Large intestine (tissue), 3 donors: Measurements from ENCODE around the gene CHST3. TPM values are rescaled to one million over a fixed set of nuclear protein-coding genes. Genes with fewer than 3 reads are reported as not detected.
A peak's percentile ranks its signal among the peaks of the same experiment; 100 is the strongest.
"Not testable (repeated sequence)": the region's sequence is repeated elsewhere in the genome, so short reads cannot be mapped to it uniquely, and the experiment has no call there.

Experiments
- DNase-seq, 2 donors: peaks; one replicate each; pipeline versions ENCODE4 v3.0.0 to v3.0.0-alpha.2; 2013
- H3K27ac ChIP-seq: one replicate; pipeline ENCODE4 v1.5.1; 2013; ENCODE audit warnings: low read length
- H3K27me3 ChIP-seq: 2 replicates; pipeline ENCODE4 v1.6.1; 2013; ENCODE audit warnings: low read length; ENCODE audit not compliant: control insufficient read depth, insufficient read depth
- H3K36me3 ChIP-seq: 2 replicates; pipeline ENCODE4 v1.6.1; 2013; ENCODE audit warnings: low read length; ENCODE audit not compliant: control insufficient read depth, insufficient read depth
- H3K4me1 ChIP-seq: one replicate; pipeline ENCODE4 v1.6.1; 2013; ENCODE audit warnings: low read length; ENCODE audit not compliant: control insufficient read depth, insufficient read depth
- H3K4me3 ChIP-seq: one replicate; pipeline ENCODE4 v1.5.1; 2013; ENCODE audit warnings: low read length
- H3K9me3 ChIP-seq: one replicate; pipeline ENCODE4 v1.6.1; 2013; ENCODE audit warnings: mild to moderate bottlenecking, low read depth, low read length, moderate library complexity; ENCODE audit not compliant: control insufficient read depth
- WGBS: methylation state at CpG from one replicate; pipeline ENCODE4 v1.1.5; 2013; ENCODE audit warnings: low lambda C conversion rate; ENCODE audit not compliant: insufficient coverage; 5-methylcytosine and 5-hydroxymethylcytosine counted together
- polyA plus RNA-seq: library from polyadenylated mRNA; unstranded; fragments of 120-200 nt; gene quantifications from one replicate; pipeline ENCODE4 v1.2.1, GENCODE V29; 2013

Gene CHST3
- polyA plus RNA-seq, 1 donor, result 4.7 TPM

GRCh38 chr10:72032409-72033162, 68.4 kb downstream of the CHST3 start:
- H3K27ac ChIP-seq, DNase-seq, H3K27me3 ChIP-seq, H3K9me3 ChIP-seq, H3K4me3 ChIP-seq, H3K36me3 ChIP-seq: not testable (repeated sequence)
- H3K4me1 ChIP-seq, result peaks cover 23% of the 10 kb centered on the region
- no CpG with 5 or more reads among the region's 11 CpGs for WGBS

- peaks cover 22% of the 10 kb centered on the region for H3K4me1 ChIP-seq
- no peak overlapping the region for H3K27ac ChIP-seq
- WGBS, result no CpG with 5 or more reads among the region's 12 CpGs
- H3K36me3 ChIP-seq, result no peaks in the 10 kb centered on the region
- no peaks in the 10 kb centered on the region for H3K9me3 ChIP-seq
- DNase-seq, result no peak
- H3K4me3 ChIP-seq, result no peak overlapping the region
- no peaks in the 10 kb centered on the region for H3K27me3 ChIP-seq
Measured at GRCh38 chr10:72034040-72034499, 69.9 kb downstream of the CHST3 start.

- no peak for DNase-seq
- Histone ChIP-seq H3K27me3 (no peaks in the 10 kb centered on the region), H3K4me1 (peaks cover 18% of the 10 kb centered on the region), H3K9me3 (no peaks in the 10 kb centered on the region), H3K36me3 (no peaks in the 10 kb centered on the region), H3K27ac (no peak overlapping the region), H3K4me3 (no peak overlapping the region)
- WGBS, result 100% methylated on average over 2 of the region's 4 CpGs
Measured at GRCh38 chr10:72034761-72035160, 70.6 kb downstream of the CHST3 start.

GRCh38 chr10:72035252-72035887, 71.2 kb downstream of the CHST3 start:
- Histone ChIP-seq H3K9me3 (no peaks in the 10 kb centered on the region), H3K4me1 (peaks cover 17% of the 10 kb centered on the region), H3K36me3 (no peaks in the 10 kb centered on the region), H3K4me3 (no peak overlapping the region), H3K27me3 (no peaks in the 10 kb centered on the region), H3K27ac (no peak overlapping the region)
- DNase-seq, result no peak
- WGBS, result no CpG with 5 or more reads among the region's 13 CpGs

DNA sequence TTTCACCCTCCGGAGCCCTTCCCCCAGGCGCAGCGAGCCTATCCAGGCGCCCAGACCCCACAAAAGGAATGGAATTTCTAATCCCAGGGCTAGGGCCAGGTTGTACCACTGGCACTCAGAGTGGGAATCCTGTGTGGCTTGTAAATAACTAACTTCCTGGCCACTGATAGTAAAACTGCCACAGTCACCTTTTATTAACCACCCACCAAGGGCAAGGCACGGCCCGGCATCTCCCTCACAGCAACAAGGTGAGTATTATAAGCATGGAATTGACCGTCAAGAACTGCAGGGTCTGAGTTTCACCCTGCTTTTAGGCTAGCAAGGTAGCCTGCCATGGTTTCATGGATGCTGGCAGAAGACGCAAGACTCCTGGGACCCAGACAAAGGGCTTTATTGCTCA, 73.1 kb downstream of the CHST3 start:
- Histone ChIP-seq H3K27ac (no peak overlapping the region), H3K9me3 (no peaks in the 10 kb centered on the region), H3K4me3 (no peak overlapping the region), H3K27me3 (no peaks in the 10 kb centered on the region), H3K36me3 (no peaks in the 10 kb centered on the region), H3K4me1 (peaks cover 10% of the 10 kb centered on the region)
- WGBS, result no CpG with 5 or more reads among the region's 8 CpGs
- no peak for DNase-seq

GRCh38 chr10:72037811-72038210, 73.6 kb downstream of the CHST3 start:
- no peak overlapping the region for H3K4me3 ChIP-seq
- peaks cover 10% of the 10 kb centered on the region for H3K4me1 ChIP-seq
- WGBS, result no CpG with 5 or more reads among the region's 3 CpGs
- H3K36me3 ChIP-seq, result no peaks in the 10 kb centered on the region
- H3K9me3 ChIP-seq, result no peaks in the 10 kb centered on the region
- DNase-seq, result no peak
- H3K27me3 ChIP-seq, result no peaks in the 10 kb centered on the region
- H3K27ac ChIP-seq, result no peak overlapping the region

DNA sequence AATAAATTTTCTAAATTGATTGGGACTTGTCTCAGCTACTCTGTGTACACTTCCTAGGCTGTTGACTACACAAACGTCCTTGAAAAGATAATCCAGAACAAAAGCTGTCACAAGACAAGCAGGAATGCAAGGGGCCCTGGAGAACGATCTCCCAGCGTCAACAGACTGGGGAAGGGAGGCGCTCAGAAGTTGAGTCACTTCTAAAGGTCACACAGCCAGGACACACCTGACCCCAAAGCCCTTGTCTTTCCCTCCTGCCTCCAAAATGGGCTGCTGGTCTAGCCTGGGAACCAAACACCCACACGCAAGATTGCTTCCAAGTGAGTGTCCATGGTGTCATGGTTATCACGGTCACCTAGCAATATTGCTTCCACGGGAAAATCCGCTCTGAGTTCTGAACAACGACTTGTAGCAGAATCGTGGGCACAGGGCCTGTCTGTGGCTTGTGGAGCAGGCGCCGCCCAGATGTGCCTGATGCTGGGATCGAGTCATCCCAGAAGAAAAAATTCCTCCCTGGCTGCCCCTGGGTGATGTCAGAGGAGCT, 74.3 kb downstream of the CHST3 start:
- Histone ChIP-seq H3K36me3 (no peaks in the 10 kb centered on the region), H3K4me3 (no peak overlapping the region), H3K27ac (no peak overlapping the region), H3K9me3 (no peaks in the 10 kb centered on the region), H3K27me3 (no peaks in the 10 kb centered on the region), H3K4me1 (peaks cover 10% of the 10 kb centered on the region)
- DNase-seq, result peak; percentile 36 to 52
- 0% methylated on average over 1 of the region's 13 CpGs for WGBS

DNA sequence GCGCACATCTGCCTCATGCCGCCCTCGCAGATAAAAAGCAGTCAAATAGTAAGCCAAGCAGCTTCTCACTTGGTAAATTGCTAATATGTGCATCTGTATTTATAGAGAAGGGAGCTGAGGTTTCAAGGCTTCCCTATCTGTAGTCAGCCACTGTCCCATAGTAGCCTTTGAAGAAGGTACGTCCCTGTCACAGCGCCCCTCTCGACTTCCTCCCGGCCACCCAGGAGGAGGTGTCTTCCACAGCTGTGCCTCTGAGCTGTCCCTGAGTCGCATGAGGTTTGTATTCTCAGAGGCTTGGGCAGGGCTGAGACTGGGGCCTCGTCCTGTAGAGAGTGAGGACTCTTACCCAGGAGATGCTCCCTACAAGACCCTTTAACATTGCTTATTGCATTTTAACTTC, 75.2 kb downstream of the CHST3 start:
- WGBS, result no CpG with 5 or more reads among the region's 9 CpGs
- H3K4me3 ChIP-seq, result no peak overlapping the region
- H3K4me1 ChIP-seq, result peaks cover 10% of the 10 kb centered on the region
- no peak for DNase-seq
- no peaks in the 10 kb centered on the region for H3K27me3 ChIP-seq
- H3K27ac ChIP-seq, result no peak overlapping the region
- H3K36me3 ChIP-seq, result no peaks in the 10 kb centered on the region
- no peaks in the 10 kb centered on the region for H3K9me3 ChIP-seq

DNA sequence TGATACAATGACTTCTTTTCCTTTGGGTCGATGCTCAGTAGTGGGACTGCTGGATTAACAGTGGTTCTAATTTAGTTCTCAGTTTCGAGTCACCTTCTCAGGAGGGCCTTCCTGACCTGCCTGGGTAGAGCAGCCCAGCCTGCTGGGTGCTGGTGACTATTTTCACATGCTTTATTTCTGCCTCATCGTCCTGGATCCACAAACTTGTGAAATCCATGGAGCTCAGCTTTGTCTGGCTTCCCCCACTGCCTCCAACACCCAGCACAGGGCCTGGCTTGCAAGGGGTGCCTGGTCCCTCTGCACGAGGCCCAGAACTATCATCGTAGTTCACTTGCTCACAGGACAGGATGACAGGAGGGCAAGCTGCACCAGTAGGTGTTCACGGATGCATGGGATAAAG, 77.3 kb downstream of the CHST3 start:
- Histone ChIP-seq H3K27ac (no peak overlapping the region), H3K4me3 (no peak overlapping the region), H3K9me3 (no peaks in the 10 kb centered on the region), H3K27me3 (no peaks in the 10 kb centered on the region), H3K4me1 (peaks cover 10% of the 10 kb centered on the region), H3K36me3 (no peaks in the 10 kb centered on the region)
- no CpG with 5 or more reads among the region's 6 CpGs for WGBS
- no peak for DNase-seq

DNA sequence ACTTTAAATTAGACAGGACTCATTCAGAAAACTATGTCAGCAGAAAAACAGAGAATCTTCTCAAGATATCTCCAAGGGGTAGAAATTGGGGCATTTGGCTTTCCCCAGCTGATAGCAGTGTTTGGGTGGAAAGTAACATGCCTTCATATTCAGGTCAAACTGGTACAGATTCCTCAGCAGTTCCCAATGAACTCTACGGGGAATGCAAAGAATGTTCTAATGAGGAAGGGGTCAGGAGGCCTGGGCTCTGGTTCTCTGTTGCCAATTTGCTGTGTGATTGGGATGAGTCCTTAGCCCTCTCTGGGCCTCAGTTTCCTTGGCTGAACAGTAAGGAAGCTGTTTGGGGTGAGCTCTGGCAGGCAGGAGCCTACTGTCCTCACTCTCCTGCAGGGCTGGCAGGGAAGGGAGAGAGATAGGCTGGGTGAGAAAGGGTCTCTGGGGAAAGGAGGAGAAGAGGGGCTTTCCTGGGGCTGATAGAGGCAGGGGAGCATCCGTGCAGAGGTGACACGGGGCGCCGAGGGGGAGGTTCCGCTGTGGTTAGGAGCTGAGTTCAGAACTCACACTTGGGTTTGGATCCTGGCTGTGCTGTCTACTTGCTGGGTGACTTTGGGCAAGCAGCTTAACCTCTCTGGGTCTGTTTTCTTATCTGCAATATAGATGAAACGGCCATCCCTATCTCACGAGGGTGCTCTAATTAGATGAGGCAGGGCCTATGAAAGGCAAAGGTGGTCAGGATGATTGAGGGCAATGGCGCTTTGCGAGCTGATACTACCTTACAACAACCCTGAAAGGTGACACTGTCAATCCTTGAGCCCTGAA, 79.0 kb downstream of the CHST3 start:
- H3K4me3 ChIP-seq, result no peak overlapping the region
- no peaks in the 10 kb centered on the region for H3K27me3 ChIP-seq
- H3K27ac ChIP-seq, result no peak overlapping the region
- H3K36me3 ChIP-seq, result no peaks in the 10 kb centered on the region
- no peaks in the 10 kb centered on the region for H3K9me3 ChIP-seq
- no peak for DNase-seq
- H3K4me1 ChIP-seq, result peaks cover 6% of the 10 kb centered on the region
- WGBS, result no CpG with 5 or more reads among the region's 10 CpGs
